Subcutaneous abdominal adipose tissue (tissue), 5 donors: ENCODE measurements around the gene CNTNAP2.

Source experiments
- H3K27ac ChIP-seq: one replicate; pipeline ENCODE4 v1.7.0; 2013; ENCODE audit warnings: low read depth, mild to moderate bottlenecking, inconsistent platforms, low read length, moderate library complexity
- H3K27me3 ChIP-seq, 5 donors: one replicate each; pipeline ENCODE4 v1.7.0; 2013; ENCODE audit warnings: low read length in 5 of 5, inconsistent platforms in 1 of 5; ENCODE audit not compliant: control insufficient read depth in 5 of 5, insufficient read depth in 4 of 5
- H3K36me3 ChIP-seq, 5 donors: one replicate each; pipeline ENCODE4 v1.7.0; 2013; ENCODE audit warnings: low read length in 5 of 5; ENCODE audit not compliant: control insufficient read depth in 5 of 5, insufficient read depth in 5 of 5
- H3K4me1 ChIP-seq, 5 donors: one replicate each; pipeline ENCODE4 v1.7.0; 2013; ENCODE audit warnings: low read length in 5 of 5, mild to moderate bottlenecking in 3 of 5, moderate library complexity in 1 of 5; ENCODE audit not compliant: control insufficient read depth in 5 of 5, insufficient read depth in 5 of 5
- H3K4me3 ChIP-seq, 5 donors: one replicate each; pipeline ENCODE4 v1.7.0; 2013; ENCODE audit warnings: low read length in 5 of 5, low read depth in 1 of 5
- H3K9ac ChIP-seq, 5 donors: one replicate each; pipeline ENCODE4 v1.7.0; 2013; ENCODE audit warnings: low read length in 5 of 5, mild to moderate bottlenecking in 4 of 5, moderate library complexity in 3 of 5
- H3K9me3 ChIP-seq, 5 donors: one replicate each; pipeline ENCODE4 v1.7.0; 2013; ENCODE audit warnings: low read length in 5 of 5; ENCODE audit not compliant: control insufficient read depth in 5 of 5
- donor health status: healthy.
- donor health status: healthy.
- donor health status: healthy.
- donor health status: healthy.
- donor health status: healthy.

CNTNAP2 gene

GRCh38 chr7:148107443-148108127 is 1991.0 kb downstream of the CNTNAP2 start:
- Histone ChIP-seq H3K36me3 (no peaks in the 10 kb centered on the region), H3K9ac (no peak overlapping the region), H3K27ac (no peak overlapping the region), H3K27me3 (peaks cover 0 to 3% (median 0%) of the 10 kb centered on the region in 5 donors), H3K9me3 (no peaks in the 10 kb centered on the region), H3K4me1 (peaks cover 0 to 3% (median 0%) of the 10 kb centered on the region in 5 donors), H3K4me3 (no peak overlapping the region)

GRCh38 chr7:148108381-148108780 is 1991.8 kb downstream of the CNTNAP2 start:
- Histone ChIP-seq H3K9me3 (no peaks in the 10 kb centered on the region), H3K27ac (no peak overlapping the region), H3K4me1 (peaks cover 0 to 3% (median 0%) of the 10 kb centered on the region in 5 donors), H3K4me3 (no peak overlapping the region), H3K9ac (no peak overlapping the region), H3K36me3 (no peaks in the 10 kb centered on the region), H3K27me3 (peaks cover 0 to 3% (median 0%) of the 10 kb centered on the region in 5 donors)

GRCh38 chr7:148110097-148110868 is 1993.7 kb downstream of the CNTNAP2 start:
- Histone ChIP-seq H3K27ac (no peak overlapping the region), H3K9me3 (no peaks in the 10 kb centered on the region), H3K36me3 (no peaks in the 10 kb centered on the region), H3K4me1 (no peaks in the 10 kb centered on the region), H3K4me3 (no peak overlapping the region), H3K27me3 (peaks cover 0 to 3% (median 0%) of the 10 kb centered on the region in 5 donors), H3K9ac (no peak overlapping the region)

- Histone ChIP-seq H3K9me3 (no peaks in the 10 kb centered on the region), H3K9ac (no peak overlapping the region), H3K36me3 (no peaks in the 10 kb centered on the region), H3K4me1 (no peaks in the 10 kb centered on the region), H3K27ac (no peak overlapping the region), H3K27me3 (peaks cover 0 to 3% (median 0%) of the 10 kb centered on the region in 5 donors), H3K4me3 (no peak overlapping the region)
Measured at GRCh38 chr7:148114804-148115203, 1998.2 kb downstream of the CNTNAP2 start.

- H3K27me3 ChIP-seq: peaks cover 0 to 3% (median 0%) of the 10 kb centered on the region in 5 donors
- no peaks in the 10 kb centered on the region for H3K4me1 ChIP-seq
- H3K27ac ChIP-seq: no peak overlapping the region
- H3K36me3 ChIP-seq: no peaks in the 10 kb centered on the region
- H3K9me3 ChIP-seq: no peaks in the 10 kb centered on the region
- H3K4me3 ChIP-seq: no peak overlapping the region
- no peak overlapping the region for H3K9ac ChIP-seq
Measured at GRCh38 chr7:148115308-148115707, 1998.7 kb downstream of the CNTNAP2 start.

GRCh38 chr7:148116195-148116594 is 1999.6 kb downstream of the CNTNAP2 start:
- Histone ChIP-seq H3K4me1 (no peaks in the 10 kb centered on the region), H3K36me3 (no peaks in the 10 kb centered on the region), H3K4me3 (no peak overlapping the region), H3K9ac (no peak overlapping the region), H3K27me3 (peaks cover 0 to 3% (median 0%) of the 10 kb centered on the region in 5 donors), H3K27ac (no peak overlapping the region), H3K9me3 (no peaks in the 10 kb centered on the region)

GRCh38 chr7:148116829-148117403 is 2000.3 kb downstream of the CNTNAP2 start:
- Histone ChIP-seq H3K4me1 (no peaks in the 10 kb centered on the region), H3K36me3 (no peaks in the 10 kb centered on the region), H3K27me3 (peaks cover 0 to 3% (median 0%) of the 10 kb centered on the region in 5 donors), H3K27ac (no peak overlapping the region), H3K9me3 (no peaks in the 10 kb centered on the region), H3K4me3 (no peak overlapping the region), H3K9ac (no peak overlapping the region)

- Histone ChIP-seq H3K9me3 (no peaks in the 10 kb centered on the region), H3K27me3 (peaks cover 0 to 3% (median 0%) of the 10 kb centered on the region in 5 donors), H3K4me3 (no peak overlapping the region), H3K27ac (no peak overlapping the region), H3K4me1 (no peaks in the 10 kb centered on the region), H3K36me3 (no peaks in the 10 kb centered on the region), H3K9ac (no peak overlapping the region)
Measured at GRCh38 chr7:148118371-148118770, 2001.8 kb downstream of the CNTNAP2 start.

- Histone ChIP-seq H3K27ac (no peak overlapping the region), H3K9ac (no peak overlapping the region), H3K4me1 (no peaks in the 10 kb centered on the region), H3K36me3 (no peaks in the 10 kb centered on the region), H3K9me3 (no peaks in the 10 kb centered on the region), H3K4me3 (no peak overlapping the region), H3K27me3 (no peaks in the 10 kb centered on the region)
Measured at GRCh38 chr7:148121401-148121800, 2004.8 kb downstream of the CNTNAP2 start.

- H3K4me1 ChIP-seq: no peaks in the 10 kb centered on the region
- no peaks in the 10 kb centered on the region for H3K36me3 ChIP-seq
- H3K9me3 ChIP-seq: no peaks in the 10 kb centered on the region
- H3K27ac ChIP-seq: no peak overlapping the region
- H3K4me3 ChIP-seq: no peak overlapping the region
- H3K9ac ChIP-seq: no peak overlapping the region
- no peaks in the 10 kb centered on the region for H3K27me3 ChIP-seq
Measured at GRCh38 chr7:148121847-148122246, 2005.2 kb downstream of the CNTNAP2 start.
